ENCODE data around the gene DIS3L.

Gene DIS3L

GRCh38 chr15:66276546-66276945, 16.8 kb upstream of the DIS3L start:
- Histone ChIP-seq H3K36me3 (ENCODE audit: control insufficient read depth in 2 of 2, insufficient read depth in 2 of 2, low read length in 2 of 2) (no peaks in the 10 kb centered on the region), H3K27ac (ENCODE audit: low read depth in 2 of 2, low read length in 2 of 2) (no peak overlapping the region), H3K9me3 (ENCODE audit: control insufficient read depth in 2 of 2, low read length in 2 of 2) (no peaks in the 10 kb centered on the region), H3K4me3 (ENCODE audit: low read length in 2 of 2) (no peak overlapping the region), H3K4me1 (ENCODE audit: control insufficient read depth in 2 of 2, insufficient read depth in 2 of 2, low read length in 2 of 2) (no peaks in the 10 kb centered on the region), H3K9ac (ENCODE audit: low read depth in 1 of 2, low read length in 2 of 2) (no peak overlapping the region), H3K27me3 (ENCODE audit: control insufficient read depth in 2 of 2, insufficient read depth in 2 of 2, low read length in 2 of 2) (peaks cover 0 to 2% of the 10 kb centered on the region in 2 donors)

DNA sequence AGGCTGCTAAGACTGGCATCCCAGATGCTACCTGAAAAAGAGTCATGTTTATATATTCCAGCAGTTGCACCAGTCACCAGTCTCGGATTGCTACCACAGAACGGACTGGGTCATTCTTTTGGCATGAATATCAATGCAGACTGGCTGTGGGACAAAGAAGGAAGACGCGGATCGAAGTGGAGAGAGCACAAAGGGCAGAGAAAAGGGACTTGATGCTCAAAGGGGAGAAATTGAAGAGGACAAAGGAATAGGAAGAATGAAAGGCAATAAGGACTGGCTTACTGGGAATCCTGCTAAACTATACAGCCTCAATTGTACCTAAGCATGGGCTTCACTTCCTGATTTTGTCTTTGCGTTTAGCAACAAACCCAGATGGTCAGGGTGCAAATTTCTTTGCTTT, 15.3 kb upstream of the DIS3L start:
- H3K36me3 ChIP-seq (ENCODE audit: control insufficient read depth in 2 of 2, insufficient read depth in 2 of 2, low read length in 2 of 2): no peaks in the 10 kb centered on the region

DNA sequence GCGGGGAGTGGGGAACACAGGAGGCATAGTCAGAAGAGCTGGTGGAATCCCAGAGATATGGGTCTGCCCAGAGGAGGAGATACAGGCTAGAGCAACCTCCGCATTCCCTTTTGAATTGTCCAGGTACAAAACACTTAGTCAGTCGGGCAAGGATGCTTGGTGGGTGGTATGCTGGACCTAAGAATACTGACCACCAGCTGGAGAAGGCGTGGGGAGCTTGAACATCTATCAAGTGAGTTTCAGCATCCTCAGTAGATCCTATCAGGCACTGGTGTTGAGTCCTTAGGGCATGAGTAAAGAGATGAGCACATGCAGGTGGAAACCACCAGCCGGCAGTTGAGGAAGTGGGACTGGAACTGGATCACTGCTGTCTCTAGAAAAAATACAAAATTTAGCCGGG, 14.7 kb upstream of the DIS3L start:
- Histone ChIP-seq H3K27ac (ENCODE audit: low read depth in 2 of 2, low read length in 2 of 2) (no peak overlapping the region), H3K27me3 (ENCODE audit: control insufficient read depth in 2 of 2, insufficient read depth in 2 of 2, low read length in 2 of 2) (peaks cover 0 to 2% of the 10 kb centered on the region in 2 donors), H3K9me3 (ENCODE audit: control insufficient read depth in 2 of 2, low read length in 2 of 2) (no peaks in the 10 kb centered on the region), H3K9ac (ENCODE audit: low read depth in 1 of 2, low read length in 2 of 2) (no peak overlapping the region), H3K4me3 (ENCODE audit: low read length in 2 of 2) (no peak overlapping the region), H3K36me3 (ENCODE audit: control insufficient read depth in 2 of 2, insufficient read depth in 2 of 2, low read length in 2 of 2) (no peaks in the 10 kb centered on the region), H3K4me1 (ENCODE audit: control insufficient read depth in 2 of 2, insufficient read depth in 2 of 2, low read length in 2 of 2) (no peaks in the 10 kb centered on the region)

More for the DNA sequence above, 15.3 kb upstream of the DIS3L start:
- H3K4me1 ChIP-seq (ENCODE audit: control insufficient read depth in 2 of 2, insufficient read depth in 2 of 2, low read length in 2 of 2): no peaks in the 10 kb centered on the region
- peaks cover 0 to 2% of the 10 kb centered on the region in 2 donors for H3K27me3 ChIP-seq (ENCODE audit: control insufficient read depth in 2 of 2, insufficient read depth in 2 of 2, low read length in 2 of 2)
- no peaks in the 10 kb centered on the region for H3K9me3 ChIP-seq (ENCODE audit: control insufficient read depth in 2 of 2, low read length in 2 of 2)
- H3K9ac ChIP-seq (ENCODE audit: low read depth in 1 of 2, low read length in 2 of 2): no peak overlapping the region
- no peak overlapping the region for H3K27ac ChIP-seq (ENCODE audit: low read depth in 2 of 2, low read length in 2 of 2)
- no peak overlapping the region for H3K4me3 ChIP-seq (ENCODE audit: low read length in 2 of 2)

- no peaks in the 10 kb centered on the region for H3K9me3 ChIP-seq (ENCODE audit: control insufficient read depth in 2 of 2, low read length in 2 of 2)
- peaks cover 0 to 2% of the 10 kb centered on the region in 2 donors for H3K27me3 ChIP-seq (ENCODE audit: control insufficient read depth in 2 of 2, insufficient read depth in 2 of 2, low read length in 2 of 2)
- no peaks in the 10 kb centered on the region for H3K4me1 ChIP-seq (ENCODE audit: control insufficient read depth in 2 of 2, insufficient read depth in 2 of 2, low read length in 2 of 2)
- no peak overlapping the region for H3K9ac ChIP-seq (ENCODE audit: low read depth in 1 of 2, low read length in 2 of 2)
- no peak overlapping the region for H3K4me3 ChIP-seq (ENCODE audit: low read length in 2 of 2)
- H3K27ac ChIP-seq (ENCODE audit: low read depth in 2 of 2, low read length in 2 of 2): no peak overlapping the region
- no peaks in the 10 kb centered on the region for H3K36me3 ChIP-seq (ENCODE audit: control insufficient read depth in 2 of 2, insufficient read depth in 2 of 2, low read length in 2 of 2)
Measured at GRCh38 chr15:66284271-66284670, 9.1 kb upstream of the DIS3L start.

GRCh38 chr15:66285533-66286280, 7.7 kb upstream of the DIS3L start:
- Histone ChIP-seq H3K36me3 (ENCODE audit: control insufficient read depth in 2 of 2, insufficient read depth in 2 of 2, low read length in 2 of 2) (no peaks in the 10 kb centered on the region), H3K27ac (ENCODE audit: low read depth in 2 of 2, low read length in 2 of 2) (no peak overlapping the region), H3K9me3 (ENCODE audit: control insufficient read depth in 2 of 2, low read length in 2 of 2) (no peaks in the 10 kb centered on the region), H3K4me3 (ENCODE audit: low read length in 2 of 2) (no peak overlapping the region), H3K4me1 (ENCODE audit: control insufficient read depth in 2 of 2, insufficient read depth in 2 of 2, low read length in 2 of 2) (no peaks in the 10 kb centered on the region), H3K27me3 (ENCODE audit: control insufficient read depth in 2 of 2, insufficient read depth in 2 of 2, low read length in 2 of 2) (no peaks in the 10 kb centered on the region), H3K9ac (ENCODE audit: low read depth in 1 of 2, low read length in 2 of 2) (no peak overlapping the region)

GRCh38 chr15:66287461-66288057, 5.8 kb upstream of the DIS3L start:
- no peaks in the 10 kb centered on the region for H3K36me3 ChIP-seq (ENCODE audit: control insufficient read depth in 2 of 2, insufficient read depth in 2 of 2, low read length in 2 of 2)
- peaks cover 3 to 4% of the 10 kb centered on the region in 2 donors for H3K4me1 ChIP-seq (ENCODE audit: control insufficient read depth in 2 of 2, insufficient read depth in 2 of 2, low read length in 2 of 2)
- H3K27ac ChIP-seq (ENCODE audit: low read depth in 2 of 2, low read length in 2 of 2): no peak overlapping the region
- no peaks in the 10 kb centered on the region for H3K9me3 ChIP-seq (ENCODE audit: control insufficient read depth in 2 of 2, low read length in 2 of 2)
- H3K27me3 ChIP-seq (ENCODE audit: control insufficient read depth in 2 of 2, insufficient read depth in 2 of 2, low read length in 2 of 2): no peaks in the 10 kb centered on the region
- no peak overlapping the region for H3K4me3 ChIP-seq (ENCODE audit: low read length in 2 of 2)
- no peak overlapping the region for H3K9ac ChIP-seq (ENCODE audit: low read depth in 1 of 2, low read length in 2 of 2)

GRCh38 chr15:66288093-66288492, 5.3 kb upstream of the DIS3L start:
- Histone ChIP-seq H3K27ac (ENCODE audit: low read depth in 2 of 2, low read length in 2 of 2) (no peak overlapping the region), H3K4me1 (ENCODE audit: control insufficient read depth in 2 of 2, insufficient read depth in 2 of 2, low read length in 2 of 2) (peaks cover 5 to 8% of the 10 kb centered on the region in 2 donors), H3K9me3 (ENCODE audit: control insufficient read depth in 2 of 2, low read length in 2 of 2) (no peaks in the 10 kb centered on the region), H3K36me3 (ENCODE audit: control insufficient read depth in 2 of 2, insufficient read depth in 2 of 2, low read length in 2 of 2) (no peaks in the 10 kb centered on the region), H3K9ac (ENCODE audit: low read depth in 1 of 2, low read length in 2 of 2) (no peak overlapping the region), H3K4me3 (ENCODE audit: low read length in 2 of 2) (no peak overlapping the region), H3K27me3 (ENCODE audit: control insufficient read depth in 2 of 2, insufficient read depth in 2 of 2, low read length in 2 of 2) (no peaks in the 10 kb centered on the region)

GRCh38 chr15:66288551-66289185, 4.7 kb upstream of the DIS3L start:
- H3K27ac ChIP-seq (ENCODE audit: low read depth in 2 of 2, low read length in 2 of 2): no peak overlapping the region
- H3K9ac ChIP-seq (ENCODE audit: low read depth in 1 of 2, low read length in 2 of 2): no peak overlapping the region
- peaks cover 5 to 8% of the 10 kb centered on the region in 2 donors for H3K4me1 ChIP-seq (ENCODE audit: control insufficient read depth in 2 of 2, insufficient read depth in 2 of 2, low read length in 2 of 2)
- no peaks in the 10 kb centered on the region for H3K9me3 ChIP-seq (ENCODE audit: control insufficient read depth in 2 of 2, low read length in 2 of 2)
- no peaks in the 10 kb centered on the region for H3K36me3 ChIP-seq (ENCODE audit: control insufficient read depth in 2 of 2, insufficient read depth in 2 of 2, low read length in 2 of 2)
- H3K27me3 ChIP-seq (ENCODE audit: control insufficient read depth in 2 of 2, insufficient read depth in 2 of 2, low read length in 2 of 2): no peaks in the 10 kb centered on the region
- no peak overlapping the region for H3K4me3 ChIP-seq (ENCODE audit: low read length in 2 of 2)

GRCh38 chr15:66290007-66290406, 3.4 kb upstream of the DIS3L start:
- no peak overlapping the region for H3K9ac ChIP-seq (ENCODE audit: low read depth in 1 of 2, low read length in 2 of 2)
- no peaks in the 10 kb centered on the region for H3K9me3 ChIP-seq (ENCODE audit: control insufficient read depth in 2 of 2, low read length in 2 of 2)
- H3K36me3 ChIP-seq (ENCODE audit: control insufficient read depth in 2 of 2, insufficient read depth in 2 of 2, low read length in 2 of 2): no peaks in the 10 kb centered on the region
- H3K27me3 ChIP-seq (ENCODE audit: control insufficient read depth in 2 of 2, insufficient read depth in 2 of 2, low read length in 2 of 2): no peaks in the 10 kb centered on the region
- no peak overlapping the region for H3K27ac ChIP-seq (ENCODE audit: low read depth in 2 of 2, low read length in 2 of 2)
- H3K4me1 ChIP-seq (ENCODE audit: control insufficient read depth in 2 of 2, insufficient read depth in 2 of 2, low read length in 2 of 2): peaks cover 14 to 18% of the 10 kb centered on the region in 2 donors
- no peak overlapping the region for H3K4me3 ChIP-seq (ENCODE audit: low read length in 2 of 2)

GRCh38 chr15:66290518-66290917, 2.9 kb upstream of the DIS3L start:
- Histone ChIP-seq H3K27me3 (ENCODE audit: control insufficient read depth in 2 of 2, insufficient read depth in 2 of 2, low read length in 2 of 2) (no peaks in the 10 kb centered on the region), H3K4me1 (ENCODE audit: control insufficient read depth in 2 of 2, insufficient read depth in 2 of 2, low read length in 2 of 2) (peaks cover 14 to 20% of the 10 kb centered on the region in 2 donors), H3K27ac (ENCODE audit: low read depth in 2 of 2, low read length in 2 of 2) (no peak overlapping the region)

More at GRCh38 chr15:66290518-66290917, 2.9 kb upstream of the DIS3L start:
- Histone ChIP-seq H3K9me3 (ENCODE audit: control insufficient read depth in 2 of 2, low read length in 2 of 2) (no peaks in the 10 kb centered on the region), H3K36me3 (ENCODE audit: control insufficient read depth in 2 of 2, insufficient read depth in 2 of 2, low read length in 2 of 2) (no peaks in the 10 kb centered on the region), H3K9ac (ENCODE audit: low read depth in 1 of 2, low read length in 2 of 2) (no peak overlapping the region), H3K4me3 (ENCODE audit: low read length in 2 of 2) (no peak overlapping the region)

Measured in mucosa of rectum (tissue), 2 donors.